Liver (tissue), 9 donors: ENCODE results near the gene ZNF154. TPM values are rescaled to one million over a fixed set of nuclear protein-coding genes. Genes with fewer than 3 reads are reported as not detected.
A peak's percentile ranks its signal among the peaks of the same experiment; 100 is the strongest.

ENCODE experiments used
- DNase-seq: peaks from one replicate; pipeline ENCODE4 v3.0.0-alpha.2; 2017; ENCODE audit warnings: low spot score
- H3K27ac ChIP-seq, 2 donors: one replicate each; pipeline ENCODE4 v1.7.0; 2013; ENCODE audit warnings: inconsistent platforms in 2 of 2, low read length in 2 of 2, control low read depth in 1 of 2, low read depth in 1 of 2, mild to moderate bottlenecking in 1 of 2
- H3K27me3 ChIP-seq, 4 donors: one replicate each; pipeline versions ENCODE4 v1.6.1 to v1.7.0; 2013; ENCODE audit warnings: low read length in 3 of 4, inconsistent platforms in 1 of 4, mild to moderate bottlenecking in 1 of 4, moderate library complexity in 1 of 4; ENCODE audit not compliant: control insufficient read depth in 4 of 4, insufficient read depth in 4 of 4
- H3K36me3 ChIP-seq, 4 donors: one replicate each; pipeline versions ENCODE4 v1.6.1 to v1.7.0; 2013; ENCODE audit warnings: low read length in 3 of 4, mild to moderate bottlenecking in 3 of 4, low read depth in 1 of 4, moderate library complexity in 1 of 4; ENCODE audit not compliant: control insufficient read depth in 4 of 4, insufficient read depth in 3 of 4
- H3K4me1 ChIP-seq, 4 donors: one replicate each; pipeline versions ENCODE4 v1.6.1 to v1.7.0; 2013; ENCODE audit warnings: low read length in 3 of 4, mild to moderate bottlenecking in 3 of 4, moderate library complexity in 1 of 4; ENCODE audit not compliant: control insufficient read depth in 4 of 4, insufficient read depth in 4 of 4
- H3K4me3 ChIP-seq, 3 donors: one replicate each; pipeline versions ENCODE4 v1.6.1 to v1.7.0; 2013; ENCODE audit warnings: low read length in 3 of 3, control low read depth in 1 of 3, low read depth in 1 of 3, mild to moderate bottlenecking in 1 of 3
- H3K9ac ChIP-seq, 2 donors: one replicate each; pipeline ENCODE4 v1.7.0; 2013; ENCODE audit warnings: low read length in 2 of 2, mild to moderate bottlenecking in 2 of 2, moderate library complexity in 2 of 2, control low read depth in 1 of 2, low read depth in 1 of 2
- H3K9me3 ChIP-seq, 4 donors: one replicate each; pipeline versions ENCODE4 v1.6.1 to v1.7.0; 2013; ENCODE audit warnings: low read length in 3 of 4; ENCODE audit not compliant: control insufficient read depth in 4 of 4
- EGR1 ChIP-seq, 2 donors: IDR thresholded peaks; 2 replicates each; pipeline ENCODE4 v1.6.1; 2016 to 2018; ENCODE audit warnings: antibody characterized with exemption in 2 of 2, low read depth in 2 of 2
- FOXA1 ChIP-seq: IDR thresholded peaks from 2 replicates; pipeline ENCODE4 v1.6.1; 2016; ENCODE audit warnings: antibody characterized with exemption
- FOXA2 ChIP-seq: IDR thresholded peaks from 2 replicates; pipeline ENCODE4 v1.6.1; 2016; ENCODE audit warnings: antibody characterized with exemption
- HNF4G ChIP-seq: IDR thresholded peaks from 2 replicates; pipeline ENCODE4 v1.6.1; 2016; ENCODE audit warnings: antibody characterized with exemption
- NR2F2 ChIP-seq: IDR thresholded peaks from 2 replicates; pipeline ENCODE4 v1.6.1; 2016; ENCODE audit warnings: antibody characterized with exemption
- RAD21 ChIP-seq, 2 donors: IDR thresholded peaks; 2 replicates each; pipeline ENCODE4 v1.6.1; 2016; ENCODE audit warnings: antibody characterized with exemption in 2 of 2, mild to moderate bottlenecking in 2 of 2
- RXRA ChIP-seq, 2 donors: IDR thresholded peaks; 2 replicates each; pipeline ENCODE4 v1.6.1; 2017 to 2018; ENCODE audit warnings: antibody characterized with exemption in 2 of 2, mild to moderate bottlenecking in 1 of 2
- SP1 ChIP-seq: IDR thresholded peaks from 2 replicates; pipeline ENCODE4 v1.6.1; 2018; ENCODE audit warnings: antibody characterized with exemption, mild to moderate bottlenecking
- TAF1 ChIP-seq: conservative IDR thresholded peaks from 2 replicates; pipeline ENCODE4 v1.6.1; 2016; ENCODE audit warnings: antibody characterized with exemption, mild to moderate bottlenecking
- WGBS: extraction: QIAGEN DNeasy Blood & Tissue Kit; methylation state at CpG from one replicate; pipeline ENCODE4 v1.1.7; 2013; 5-methylcytosine and 5-hydroxymethylcytosine counted together
- polyA plus RNA-seq, 2 donors: library from polyadenylated mRNA; stranded (reverse) in 1 of 2; unstranded in 1 of 2; fragments of 200-250 nt in 1 of 2; fragments of >200 nt in 1 of 2; fragmentation: Nextera tagmentation in 1 of 2; extraction: Ambion mirVana in 1 of 2; gene quantifications; one replicate each; pipeline versions ENCODE4 v1.2.1 to v1.2.3, GENCODE V29; 2013 to 2015
- total RNA-seq, 2 donors: library from RNA; depleted of rRNA; stranded (reverse); fragments of >200 nt; gene quantifications; one replicate each; pipeline ENCODE4 v1.2.3, GENCODE V29; 2014
- TF ChIP-seq, protein P1 (sequence below): IDR thresholded peaks from 2 replicates; pipeline ENCODE4 v1.6.1; 2016; ENCODE audit warnings: antibody characterized with exemption
- TF ChIP-seq, protein P2 (sequence below): IDR thresholded peaks from 2 replicates; pipeline ENCODE4 v1.6.1; 2016; ENCODE audit warnings: antibody characterized with exemption
- TF ChIP-seq, protein P3 (sequence below): IDR thresholded peaks from 2 replicates; pipeline ENCODE4 v1.6.1; 2016; ENCODE audit warnings: antibody characterized with exemption
- donor health status: healthy.
- donor health status: healthy.
- donor health status: healthy.
- donor health status: healthy.
- donor health status: healthy.

The ZNF154 gene
- total and polyA plus RNA-seq, 4 donors, result 0.32 to 4.7 (median 1.3) TPM

DNA sequence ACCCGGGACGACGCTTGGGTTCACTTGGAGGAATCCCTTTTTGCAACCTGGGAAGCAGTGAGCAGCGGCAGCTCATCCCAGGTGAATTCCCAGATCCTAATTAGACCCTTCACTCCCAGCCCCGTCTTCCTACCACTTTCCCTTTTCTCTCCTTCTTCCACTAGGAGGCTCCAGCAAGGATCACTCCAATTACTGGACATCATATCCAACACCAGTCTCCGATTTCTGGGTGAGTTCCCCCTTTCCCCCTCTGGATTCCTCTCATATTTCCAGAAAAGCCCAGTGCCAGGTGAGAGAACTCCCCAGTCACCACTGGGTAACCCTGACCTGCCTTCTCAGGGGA lies 57.4 kb downstream of the ZNF154 start:
- Histone ChIP-seq H3K9me3 (peaks cover 11 to 68% (median 48%) of the 10 kb centered on the region in 4 donors), H3K4me1 (no peaks in the 10 kb centered on the region)
- WGBS, result 34% methylated on average over 6 of the region's 6 CpGs

DNA sequence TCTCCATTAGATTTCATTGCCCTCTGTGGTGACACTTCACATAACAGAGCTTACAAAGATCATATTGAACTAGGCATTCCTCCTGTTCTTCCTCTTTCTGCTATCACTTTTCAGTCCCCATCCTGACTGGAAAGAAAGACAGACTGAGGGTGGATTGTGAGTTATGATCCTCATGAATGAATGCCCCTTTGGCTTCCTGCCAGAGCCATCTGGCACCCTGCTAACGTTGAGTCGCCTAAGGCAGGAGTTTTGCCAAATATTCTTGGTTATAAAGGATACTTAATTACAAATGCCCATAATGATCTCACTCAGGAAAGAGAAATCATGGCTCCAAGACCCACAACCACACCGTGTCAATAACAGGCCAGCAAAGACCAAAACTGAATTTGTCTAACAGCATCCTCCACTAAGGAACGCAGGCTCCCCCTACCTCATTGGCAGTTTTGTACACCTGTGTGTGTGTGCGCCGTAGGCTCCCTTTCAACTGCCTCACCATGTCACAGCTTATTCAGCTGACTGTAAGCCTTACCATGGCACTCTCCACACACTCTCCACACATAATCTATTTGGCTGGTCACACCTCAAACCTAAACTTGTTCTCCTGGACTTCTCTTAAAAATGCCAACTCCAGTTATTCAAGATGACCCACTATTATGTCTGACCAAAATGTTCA lies 60.5 kb downstream of the ZNF154 start:
- peak overlapping the region in 1 of 3 donors; percentile 15 for H3K4me3 ChIP-seq

More for the DNA sequence above, 57.4 kb downstream of the ZNF154 start:
- Histone ChIP-seq H3K27ac (no peak overlapping the region), H3K27me3 (no peaks in the 10 kb centered on the region), H3K4me3 (peak overlapping the region in 2 of 3 donors; percentile 18 to 34), H3K9ac (no peak overlapping the region), H3K36me3 (no peaks in the 10 kb centered on the region)
- DNase-seq, result no peak
- TF ChIP-seq, protein P1, sequence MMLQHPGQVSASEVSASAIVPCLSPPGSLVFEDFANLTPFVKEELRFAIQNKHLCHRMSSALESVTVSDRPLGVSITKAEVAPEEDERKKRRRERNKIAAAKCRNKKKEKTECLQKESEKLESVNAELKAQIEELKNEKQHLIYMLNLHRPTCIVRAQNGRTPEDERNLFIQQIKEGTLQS, result no peak

More for the DNA sequence above, 60.5 kb downstream of the ZNF154 start:
- WGBS, result 77% methylated on average over 6 of the region's 6 CpGs
- H3K27ac ChIP-seq, result no peak overlapping the region
- no peak for TF ChIP-seq FOXA2
- no peak for TF ChIP-seq EGR1 (IDR thresholded peaks at IDR 0.05; ENCODE audit: low read depth in 2 of 2)
- TF ChIP-seq RXRA (IDR thresholded peaks at IDR 0.05), result no peak
- no peak for TF ChIP-seq HNF4G
- no peak for TF ChIP-seq SP1
- no peak for TF ChIP-seq TAF1
- TF ChIP-seq, protein P1, result no peak
- no peak for TF ChIP-seq FOXA1
- TF ChIP-seq, protein P2, sequence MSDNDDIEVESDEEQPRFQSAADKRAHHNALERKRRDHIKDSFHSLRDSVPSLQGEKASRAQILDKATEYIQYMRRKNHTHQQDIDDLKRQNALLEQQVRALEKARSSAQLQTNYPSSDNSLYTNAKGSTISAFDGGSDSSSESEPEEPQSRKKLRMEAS, result no peak
- TF ChIP-seq, protein P3, sequence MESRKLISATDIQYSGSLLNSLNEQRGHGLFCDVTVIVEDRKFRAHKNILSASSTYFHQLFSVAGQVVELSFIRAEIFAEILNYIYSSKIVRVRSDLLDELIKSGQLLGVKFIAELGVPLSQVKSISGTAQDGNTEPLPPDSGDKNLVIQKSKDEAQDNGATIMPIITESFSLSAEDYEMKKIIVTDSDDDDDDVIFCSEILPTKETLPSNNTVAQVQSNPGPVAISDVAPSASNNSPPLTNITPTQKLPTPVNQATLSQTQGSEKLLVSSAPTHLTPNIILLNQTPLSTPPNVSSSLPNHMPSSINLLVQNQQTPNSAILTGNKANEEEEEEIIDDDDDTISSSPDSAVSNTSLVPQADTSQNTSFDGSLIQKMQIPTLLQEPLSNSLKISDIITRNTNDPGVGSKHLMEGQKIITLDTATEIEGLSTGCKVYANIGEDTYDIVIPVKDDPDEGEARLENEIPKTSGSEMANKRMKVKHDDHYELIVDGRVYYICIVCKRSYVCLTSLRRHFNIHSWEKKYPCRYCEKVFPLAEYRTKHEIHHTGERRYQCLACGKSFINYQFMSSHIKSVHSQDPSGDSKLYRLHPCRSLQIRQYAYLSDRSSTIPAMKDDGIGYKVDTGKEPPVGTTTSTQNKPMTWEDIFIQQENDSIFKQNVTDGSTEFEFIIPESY, result no peak
- no peak for TF ChIP-seq NR2F2
- TF ChIP-seq RAD21 (IDR thresholded peaks at IDR 0.05), result no peak
- no peak overlapping the region for H3K9ac ChIP-seq
- DNase-seq, result no peak
- H3K4me1 ChIP-seq, result no peaks in the 10 kb centered on the region
- H3K9me3 ChIP-seq, result peaks cover 4 to 50% (median 29%) of the 10 kb centered on the region in 4 donors
- no peaks in the 10 kb centered on the region for H3K27me3 ChIP-seq
- no peaks in the 10 kb centered on the region for H3K36me3 ChIP-seq

Other genes with a start within 250 kb of the ZNF154 start
- 10 to 100 TPM in 1 of 2 donors, 1 to 10 TPM in 1; 5.4 to 11.1 TPM for gene ZNF772, start 231.6 kb downstream of the ZNF154 start, total RNA-seq
- gene ZNF772, start 231.6 kb downstream of the ZNF154 start, polyA plus RNA-seq, result 1 to 10 TPM in 1 of 2 donors, under 1 TPM in 1; 0.81 to 1.6 TPM
- 10 to 100 TPM in 1 of 2 donors, 1 to 10 TPM in 1; 4.2 to 12.4 TPM for gene ZNF419, start 221.5 kb downstream of the ZNF154 start, total RNA-seq
- 1 to 10 TPM; 1.9 to 3.2 TPM for gene ZNF419, start 221.5 kb downstream of the ZNF154 start, polyA plus RNA-seq
- 1 to 10 TPM; 7.3 to 7.4 TPM for gene ZNF773, start 209.3 kb downstream of the ZNF154 start, total RNA-seq
- 1 to 10 TPM; 1.4 to 1.7 TPM for gene ZNF773, start 209.3 kb downstream of the ZNF154 start, polyA plus RNA-seq
- 1 to 10 TPM; 2.3 to 4.5 TPM for gene ZNF549, start 181.8 kb downstream of the ZNF154 start, total RNA-seq
- gene ZNF549, start 181.8 kb downstream of the ZNF154 start, polyA plus RNA-seq, result under 1 TPM; 0.66 to 0.67 TPM
- gene ZNF550, start 149.3 kb downstream of the ZNF154 start, total RNA-seq, result 1 to 10 TPM; 4.4 to 4.8 TPM
- 1 to 10 TPM in 1 of 2 donors, under 1 TPM in 1; 0.96 to 3.0 TPM for gene ZNF550, start 149.3 kb downstream of the ZNF154 start, polyA plus RNA-seq
- gene ZNF416, start 130.3 kb downstream of the ZNF154 start, total RNA-seq, result 1 to 10 TPM; 1.5 to 2.9 TPM
- under 1 TPM; 0.97 to 0.99 TPM for gene ZNF416, start 130.3 kb downstream of the ZNF154 start, polyA plus RNA-seq
- gene ZIK1, start 125.1 kb downstream of the ZNF154 start, total RNA-seq, result 1 to 10 TPM; 1.2 to 8.6 TPM
- under 1 TPM; 0.29 to 0.60 TPM for gene ZIK1, start 125.1 kb downstream of the ZNF154 start, polyA plus RNA-seq
- 1 to 10 TPM; 1.4 to 7.1 TPM for gene ZNF530, start 109.3 kb downstream of the ZNF154 start, total RNA-seq
- gene ZNF530, start 109.3 kb downstream of the ZNF154 start, polyA plus RNA-seq, result 1 to 10 TPM in 1 of 2 donors, under 1 TPM in 1; 0.86 to 1.4 TPM
- 10 to 100 TPM in 1 of 2 donors, 1 to 10 TPM in 1; 6.9 to 12.1 TPM for gene ZNF134, start 95.0 kb downstream of the ZNF154 start, total RNA-seq
- gene ZNF134, start 95.0 kb downstream of the ZNF154 start, polyA plus RNA-seq, result 1 to 10 TPM; 1.5 to 4.0 TPM
- 1 to 10 TPM; 4.4 to 7.0 TPM for gene ZNF211, start 76.0 kb downstream of the ZNF154 start, total RNA-seq
- 1 to 10 TPM; 2.0 to 2.3 TPM for gene ZNF211, start 76.0 kb downstream of the ZNF154 start, polyA plus RNA-seq
- gene ZSCAN4, start 40.3 kb downstream of the ZNF154 start, total RNA-seq, result not detected
- gene ZSCAN4, start 40.3 kb downstream of the ZNF154 start, polyA plus RNA-seq, result not detected
- gene ZNF551, start 27.2 kb downstream of the ZNF154 start, total RNA-seq, result 10 to 100 TPM in 1 of 2 donors, 1 to 10 TPM in 1; 3.1 to 10.5 TPM
- gene ZNF551, start 27.2 kb downstream of the ZNF154 start, polyA plus RNA-seq, result 1 to 10 TPM in 1 of 2 donors, under 1 TPM in 1; 0.79 to 1.0 TPM
- 1 to 10 TPM; 2.4 to 9.3 TPM for gene ZNF671, start 18.4 kb upstream of the ZNF154 start, total RNA-seq
- 1 to 10 TPM in 1 of 2 donors, under 1 TPM in 1; 0.78 to 1.6 TPM for gene ZNF671, start 18.4 kb upstream of the ZNF154 start, polyA plus RNA-seq
- gene ZNF776, start 37.6 kb upstream of the ZNF154 start, total RNA-seq, result 10 to 100 TPM in 1 of 2 donors, 1 to 10 TPM in 1; 8.7 to 20.3 TPM
- gene ZNF776, start 37.6 kb upstream of the ZNF154 start, polyA plus RNA-seq, result 1 to 10 TPM; 2.0 to 4.1 TPM
- gene ZNF586, start 60.5 kb upstream of the ZNF154 start, total RNA-seq, result 10 to 100 TPM; 10.4 to 11.8 TPM
- 1 to 10 TPM; 2.3 to 3.1 TPM for gene ZNF586, start 60.5 kb upstream of the ZNF154 start, polyA plus RNA-seq
- 10 to 100 TPM in 1 of 2 donors, 1 to 10 TPM in 1; 5.4 to 16.1 TPM for gene ZNF552, start 105.7 kb upstream of the ZNF154 start, total RNA-seq
- gene ZNF552, start 105.7 kb upstream of the ZNF154 start, polyA plus RNA-seq, result 1 to 10 TPM; 3.1 to 5.5 TPM
- gene ZNF587B, start 121.1 kb upstream of the ZNF154 start, total RNA-seq, result 10 to 100 TPM; 10.2 to 30.2 TPM
- 1 to 10 TPM; 3.0 to 3.6 TPM for gene ZNF587B, start 121.1 kb upstream of the ZNF154 start, polyA plus RNA-seq
- 10 to 100 TPM; 15.6 to 27.8 TPM for gene ZNF587, start 140.7 kb upstream of the ZNF154 start, total RNA-seq
- gene ZNF587, start 140.7 kb upstream of the ZNF154 start, polyA plus RNA-seq, result 1 to 10 TPM; 2.7 to 2.8 TPM
- gene ZNF814, start 179.8 kb upstream of the ZNF154 start, total RNA-seq, result 10 to 100 TPM in 1 of 2 donors, 1 to 10 TPM in 1; 9.1 to 13.8 TPM
- 1 to 10 TPM; 6.9 to 7.3 TPM for gene ZNF814, start 179.8 kb upstream of the ZNF154 start, polyA plus RNA-seq
- 10 to 100 TPM; 12.9 to 16.3 TPM for gene ZNF417, start 207.4 kb upstream of the ZNF154 start, total RNA-seq
- 1 to 10 TPM; 1.2 to 1.7 TPM for gene ZNF417, start 207.4 kb upstream of the ZNF154 start, polyA plus RNA-seq
- 1 to 10 TPM; 2.6 to 3.1 TPM for gene ZNF418, start 226.2 kb upstream of the ZNF154 start, total RNA-seq
- gene ZNF418, start 226.2 kb upstream of the ZNF154 start, polyA plus RNA-seq, result 1 to 10 TPM in 1 of 2 donors, under 1 TPM in 1; 0.51 to 1.4 TPM
- 1 to 10 TPM; 1.6 to 4.4 TPM for gene ZNF256, start 238.5 kb upstream of the ZNF154 start, total RNA-seq
- gene ZNF256, start 238.5 kb upstream of the ZNF154 start, polyA plus RNA-seq, result under 1 TPM; 0.53 to 0.67 TPM